ENCODE results near the gene CCDC144A.
"Not testable (repeated sequence)": the region's sequence is repeated elsewhere in the genome, so short reads cannot be mapped to it uniquely, and the experiment has no call there.

CCDC144A gene

DNA sequence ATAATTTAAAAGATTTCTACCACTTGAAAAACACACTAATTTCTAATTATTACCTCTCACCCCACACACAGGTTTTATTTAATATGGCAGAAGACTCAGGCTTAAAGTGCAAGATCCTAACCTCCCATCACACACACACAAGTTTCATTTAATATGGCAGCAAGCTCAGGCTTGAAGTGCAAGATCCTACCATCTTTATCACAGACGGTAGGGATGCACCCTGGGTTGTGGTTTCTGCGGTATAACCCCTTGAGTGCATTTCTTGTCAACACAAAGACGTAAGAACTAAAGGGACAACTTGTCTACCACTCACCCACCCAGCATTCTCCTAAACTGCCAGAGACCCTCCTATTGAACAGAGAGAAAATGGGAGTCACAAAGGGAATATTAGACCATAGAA lies 68.1 kb downstream of the CCDC144A start:
- not testable (repeated sequence) for DNase-seq

GRCh38 chr17:16768290-16769175 lies 78.5 kb downstream of the CCDC144A start:
- DNase-seq, result not testable (repeated sequence)

GRCh38 chr17:16772394-16773145 lies 82.5 kb downstream of the CCDC144A start:
- not testable (repeated sequence) for DNase-seq

DNA sequence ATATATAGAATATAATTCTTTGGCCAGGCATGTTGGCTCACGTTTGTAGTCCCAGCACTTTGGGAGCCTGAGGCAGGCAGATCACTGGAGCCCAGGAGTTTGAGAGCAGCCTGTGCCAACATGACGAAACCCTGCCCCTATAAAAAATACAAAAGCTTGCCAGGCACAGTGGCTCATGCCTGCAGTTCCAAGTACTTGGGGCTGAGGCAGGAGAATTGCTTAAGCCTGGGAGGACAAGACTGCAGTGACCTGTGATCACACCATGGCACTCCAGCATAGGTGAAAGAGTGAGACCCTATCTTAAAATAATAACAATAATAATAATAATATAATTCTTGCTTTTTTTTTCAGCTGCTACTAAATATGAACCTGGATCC lies 83.1 kb downstream of the CCDC144A start:
- DNase-seq, result not testable (repeated sequence)

DNA sequence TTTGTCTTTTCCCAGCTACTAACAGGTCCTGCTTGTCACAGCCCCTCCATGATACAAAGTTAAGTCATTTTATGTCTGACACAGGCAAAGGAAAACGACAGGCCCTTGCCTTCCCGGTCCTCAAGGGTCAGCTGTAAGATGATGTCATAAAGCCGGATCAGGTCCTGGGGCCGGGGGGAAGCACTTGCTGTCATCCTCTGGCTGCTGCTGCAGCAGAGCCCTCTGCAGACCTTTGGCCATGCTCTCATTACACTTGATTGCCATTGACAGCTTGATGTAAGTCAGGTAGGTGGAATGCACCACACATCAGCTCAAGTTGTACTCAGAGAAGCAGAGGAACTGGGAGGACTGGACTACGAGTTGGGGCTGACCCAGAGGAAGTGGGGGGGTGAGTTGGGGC lies 97.8 kb downstream of the CCDC144A start:
- peak; percentile 4 for DNase-seq

- DNase-seq, result not testable (repeated sequence)
Observed at GRCh38 chr17:16788889-16789536, 99.0 kb downstream of the CCDC144A start.

DNA sequence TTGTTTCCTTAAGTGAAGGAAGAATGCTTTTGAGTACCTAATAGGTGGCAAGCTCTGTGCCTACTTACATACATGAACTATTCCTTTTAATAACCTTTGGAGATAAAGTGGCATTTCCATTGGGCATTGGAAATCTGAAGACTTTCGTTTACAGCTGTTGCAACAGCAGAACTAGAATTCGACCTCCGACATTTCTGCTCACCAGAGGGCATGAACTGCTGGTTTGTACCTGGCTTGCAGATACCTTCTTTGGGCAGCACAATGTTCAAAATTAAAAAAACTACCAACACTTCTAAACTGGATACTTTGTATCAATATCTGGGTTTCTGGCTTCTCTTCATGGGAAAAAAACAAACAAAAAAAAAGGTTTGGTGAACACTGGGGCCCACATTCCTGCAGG lies 99.6 kb downstream of the CCDC144A start:
- not testable (repeated sequence) for DNase-seq

DNA sequence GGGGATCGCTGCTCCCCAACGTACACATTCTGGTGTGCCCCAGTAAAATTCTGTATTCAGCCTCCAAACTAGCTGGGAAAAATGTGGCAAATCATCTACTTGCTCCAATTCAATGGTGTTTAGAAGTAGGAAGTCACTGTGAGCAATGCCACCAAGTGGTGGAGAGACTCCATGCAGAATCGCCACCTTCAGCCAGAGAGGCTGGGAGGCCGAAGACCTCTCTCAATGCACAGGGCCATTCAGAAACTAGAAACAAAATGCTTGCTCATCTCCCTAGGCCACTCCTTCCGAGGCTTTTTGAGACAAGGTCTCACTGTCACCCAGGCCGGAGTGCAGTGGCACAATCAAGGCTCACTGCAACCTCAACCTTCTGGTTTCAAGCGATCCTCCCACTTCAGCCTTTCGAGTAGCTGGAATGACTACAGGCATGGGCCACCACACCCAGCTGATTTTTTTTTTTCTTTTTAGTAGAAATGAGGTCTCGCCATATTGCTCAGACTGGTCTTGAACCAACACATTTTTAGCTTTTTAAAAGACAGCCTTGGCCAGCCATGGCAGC lies 100.4 kb downstream of the CCDC144A start:
- not testable (repeated sequence) for DNase-seq

DNA sequence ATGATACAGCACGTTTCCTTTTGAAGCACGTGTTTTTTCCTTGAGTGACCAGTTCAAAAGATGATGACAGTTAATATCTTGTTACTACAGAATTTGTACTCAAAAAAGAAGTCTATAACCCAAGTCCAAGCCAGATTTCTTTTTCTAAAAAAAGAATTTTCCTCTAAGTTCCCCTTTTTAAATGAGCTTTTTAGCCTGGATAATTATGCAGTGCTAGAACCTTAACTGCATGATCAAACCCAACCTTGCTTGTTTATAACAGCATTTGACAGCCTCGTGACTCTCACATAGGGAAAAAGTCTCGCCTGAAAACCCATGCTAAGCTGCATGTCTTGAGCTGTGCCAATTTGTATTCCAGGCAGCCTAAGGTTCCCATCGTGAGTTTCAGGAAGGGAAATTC lies 104.2 kb downstream of the CCDC144A start:
- DNase-seq, result not testable (repeated sequence)

- DNase-seq, result not testable (repeated sequence)
Observed at GRCh38 chr17:16795894-16796293, 105.9 kb downstream of the CCDC144A start.

DNA sequence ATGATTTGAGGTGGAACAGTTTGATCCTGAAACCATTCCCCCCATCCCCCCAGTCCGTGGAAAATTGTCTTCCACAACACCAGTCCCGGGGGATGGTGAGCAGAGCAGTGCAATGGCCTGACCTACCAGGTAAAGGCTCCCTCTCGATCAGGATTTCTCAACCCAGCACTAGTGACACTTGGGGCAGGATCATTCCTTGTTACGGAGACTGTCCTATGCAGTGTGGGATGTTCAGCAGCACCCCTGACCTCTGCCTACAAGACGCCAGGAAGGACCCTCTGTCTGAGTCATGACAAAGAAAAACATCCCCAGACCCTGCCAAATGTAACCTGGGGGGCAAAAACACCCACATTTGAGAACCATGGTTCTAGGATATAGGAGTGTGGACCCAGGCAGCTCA lies 114.8 kb downstream of the CCDC144A start:
- DNase-seq, result not testable (repeated sequence)

GRCh38 chr17:16806599-16806998 lies 116.6 kb downstream of the CCDC144A start:
- DNase-seq, result not testable (repeated sequence)

DNA sequence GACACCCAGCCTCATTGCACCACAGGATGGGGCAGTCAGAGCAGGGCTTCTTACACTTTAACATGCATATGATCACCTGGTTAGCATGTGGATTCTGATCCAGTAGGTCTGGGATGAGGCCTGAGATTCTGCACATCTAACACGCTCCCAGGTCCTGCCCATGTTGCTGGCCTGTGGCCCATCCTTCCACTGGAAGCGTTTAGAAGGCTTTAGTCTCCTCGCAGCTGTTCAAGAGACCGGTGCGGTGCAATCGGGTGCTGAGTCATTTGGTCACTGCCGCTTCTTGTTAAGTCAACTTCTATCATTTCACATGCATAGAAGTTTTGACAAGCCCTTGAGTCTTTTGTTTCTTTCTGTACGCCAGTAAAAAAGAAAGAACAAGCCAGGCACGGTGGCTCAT lies 117.6 kb downstream of the CCDC144A start:
- DNase-seq, result not testable (repeated sequence)

DNA sequence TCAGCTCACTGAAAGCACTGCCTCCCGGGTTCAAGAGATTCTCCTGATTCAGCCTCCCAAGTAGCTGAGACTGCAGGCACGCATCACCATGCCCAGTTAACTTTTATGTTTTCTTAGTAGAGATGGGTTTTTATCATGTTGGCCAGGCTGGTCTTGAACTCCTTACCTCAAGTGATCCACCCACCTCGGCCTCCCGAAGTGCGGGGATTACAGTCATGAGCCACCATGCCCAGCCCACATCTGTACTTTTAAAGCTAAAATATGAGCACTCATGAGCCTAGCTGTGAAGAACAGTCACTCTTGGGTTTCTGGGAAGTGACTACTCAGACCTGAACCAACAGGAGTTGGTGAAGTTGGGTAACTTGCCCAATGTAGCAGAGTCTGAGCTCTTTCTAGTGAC lies 120.2 kb downstream of the CCDC144A start:
- not testable (repeated sequence) for DNase-seq

DNA sequence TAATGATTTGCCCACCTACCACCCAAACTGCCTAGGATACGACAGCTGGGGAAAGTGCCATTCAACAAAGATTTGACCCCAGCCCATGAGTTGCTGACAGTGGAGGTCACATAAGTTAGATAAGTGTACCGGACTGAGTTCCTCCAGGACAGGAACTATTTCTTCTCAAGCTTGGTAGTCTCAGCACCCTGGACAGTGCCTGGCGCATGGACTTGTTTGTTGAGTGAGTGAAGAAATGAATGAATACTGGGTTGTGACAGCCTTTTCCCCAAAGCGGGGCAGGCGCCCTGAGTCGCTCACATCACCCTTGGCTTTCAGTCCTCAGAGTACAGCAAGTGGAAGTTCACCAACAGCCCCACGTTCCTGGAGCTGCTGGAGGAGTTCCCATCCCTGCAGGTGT lies 122.1 kb downstream of the CCDC144A start:
- not testable (repeated sequence) for DNase-seq

- no peak for DNase-seq
Observed at GRCh38 chr17:16814439-16814838, 124.4 kb downstream of the CCDC144A start.

- no peak for DNase-seq
Observed at GRCh38 chr17:16817201-16817600, 127.2 kb downstream of the CCDC144A start.

- not testable (repeated sequence) for DNase-seq
Observed at GRCh38 chr17:16817940-16818339, 127.9 kb downstream of the CCDC144A start.

DNA sequence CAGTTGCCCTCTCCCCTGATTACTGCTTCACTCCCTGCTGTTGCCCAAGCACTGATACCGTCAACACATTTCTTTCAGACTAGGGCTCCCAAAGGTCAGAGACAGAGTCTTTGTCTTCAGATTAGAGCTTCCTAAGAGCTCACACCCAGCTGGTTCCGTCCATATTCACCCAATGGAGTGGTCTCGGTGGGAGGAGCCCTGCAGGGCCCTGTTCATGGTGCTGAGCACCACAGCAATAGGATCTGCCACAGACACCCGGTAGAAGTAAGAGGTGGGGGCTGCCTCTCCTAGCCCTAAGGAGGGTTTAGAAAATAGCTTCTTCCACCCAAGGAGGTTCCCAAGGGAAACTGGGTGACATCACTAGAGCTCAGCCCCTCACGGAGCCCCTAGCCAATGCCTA lies 128.3 kb downstream of the CCDC144A start:
- DNase-seq, result no peak

GRCh38 chr17:16818821-16819683 lies 129.0 kb downstream of the CCDC144A start:
- no peak for DNase-seq

DNA sequence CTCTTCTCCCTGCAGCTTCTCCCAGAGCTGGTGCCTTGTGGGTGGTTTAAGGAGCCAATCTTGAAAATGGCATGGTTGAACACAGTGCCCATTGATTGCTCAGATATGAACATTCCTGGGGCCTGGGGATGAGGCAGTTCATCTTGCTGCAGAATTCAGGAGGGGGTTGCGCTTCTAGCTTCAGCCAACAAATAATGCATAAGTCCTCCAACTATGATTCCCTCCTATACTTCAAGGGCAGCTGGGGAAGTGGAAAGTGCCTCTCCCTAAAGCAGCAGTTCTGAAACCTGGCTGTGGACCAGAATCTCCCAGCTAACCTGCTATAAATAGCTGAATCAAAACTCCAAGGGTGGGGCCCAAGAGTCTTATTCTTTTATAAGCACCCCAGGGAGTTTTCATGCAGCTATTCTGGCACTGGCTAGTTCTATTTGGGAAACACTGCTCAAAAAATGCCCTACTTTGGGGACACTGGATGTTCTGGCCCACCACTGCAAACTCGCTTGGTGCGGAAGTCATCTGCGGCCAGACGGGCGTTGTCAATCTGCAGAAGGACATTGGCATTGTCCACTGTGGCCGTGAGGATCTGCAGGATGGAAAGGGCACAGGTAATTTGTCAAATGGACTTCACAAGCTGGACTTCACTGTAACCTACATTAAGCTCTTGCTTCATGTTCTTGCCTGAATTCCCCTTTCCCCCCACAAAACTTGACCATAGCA lies 130.3 kb downstream of the CCDC144A start:
- no peak for DNase-seq

Data from NCI-H69 (cell line).